ENCODE results near the gene CST2. TPM values are rescaled to one million over a fixed set of nuclear protein-coding genes. Genes with fewer than 3 reads are reported as not detected.

Gene CST2
- total RNA-seq = not detected

- Histone ChIP-seq H3K4me1 (no peaks in the 10 kb centered on the region), H3K36me3 (no peaks in the 10 kb centered on the region), H3K27ac (no peak within 1 kb of the TSS), H3K4me3 (no peak within 1 kb of the TSS), H3K27me3 (no peaks in the 10 kb centered on the region), H3K9me3 (no peaks in the 10 kb centered on the region)
- intact Hi-C loops (cut with DNase I; ENCODE audit: low total_unique reads) (no loop called here), in situ Hi-C loops (cut with MboI; ENCODE audit: low pct_ligation_motif_present in 1 of 4, low pct_unique_long_range_greater_than_20kb in 1 of 4, low sequenced_read_pairs in 3 of 4) (loop anchor here in 2 of 4 donors (25.0 kb wide), 1 partner anchor 89 kb away; no protein-coding TSS in a partner anchor)
- TF ChIP-seq POLR2AphosphoS5 (IDR thresholded peaks at IDR 0.05) = no peak
- no peak for TF ChIP-seq POLR2A (IDR thresholded peaks at IDR 0.05)
- TF ChIP-seq EP300 (IDR thresholded peaks at IDR 0.05; ENCODE audit: low read depth) = no peak
- no peak for TF ChIP-seq CTCF (IDR thresholded peaks at IDR 0.05)
- DNase-seq = no peak
- WGBS, 2 donors (ENCODE audit: low coverage in 1 of 2) = 53% methylated on average over 4 of the region's 4 CpGs; no CpG with 5 or more reads in 1 of the 2 donors
These were observed at the start of gene CST2 for GRCh38 chr20:23826541-23827021. Gene CST2, minus strand, starts transcription at chr20:23826729. Its CDS starts 69 bp downstream, at chr20:23826660.

- H3K4me3 ChIP-seq = no peak overlapping the region
- no peaks in the 10 kb centered on the region for H3K4me1 ChIP-seq
- no peaks in the 10 kb centered on the region for H3K36me3 ChIP-seq
- H3K27ac ChIP-seq = peak overlapping the region in 2 of 4 donors; percentile 6 to 46
- no peaks in the 10 kb centered on the region for H3K9me3 ChIP-seq
- TF ChIP-seq EP300 (IDR thresholded peaks at IDR 0.05; ENCODE audit: low read depth) = no peak
- TF ChIP-seq CTCF (IDR thresholded peaks at IDR 0.05) = no peak
- no peak for TF ChIP-seq POLR2AphosphoS5 (IDR thresholded peaks at IDR 0.05)
- no peak for TF ChIP-seq POLR2A (IDR thresholded peaks at IDR 0.05)
- 69% methylated on average over 6 of the region's 6 CpGs; no CpG with 5 or more reads in 1 of the 2 donors for WGBS, 2 donors (ENCODE audit: low coverage in 1 of 2)
- intact Hi-C loops (cut with DNase I; ENCODE audit: low total_unique reads) = no loop called here
- DNase-seq = no peak
- H3K27me3 ChIP-seq = no peaks in the 10 kb centered on the region
- in situ Hi-C loops (cut with MboI; ENCODE audit: low pct_ligation_motif_present in 1 of 4, low pct_unique_long_range_greater_than_20kb in 1 of 4, low sequenced_read_pairs in 3 of 4) = no loop called here
These were observed 49.2 kb upstream of the CST2 start for GRCh38 chr20:23875606-23876237.

- DNase-seq = no peak
- H3K9me3 ChIP-seq = no peaks in the 10 kb centered on the region
- 42 to 80% methylated on average over 1 to 5 of the region's 5 CpGs for WGBS, 2 donors (ENCODE audit: low coverage in 1 of 2)
- H3K4me1 ChIP-seq = no peaks in the 10 kb centered on the region
- in situ Hi-C loops (cut with MboI; ENCODE audit: low pct_ligation_motif_present in 1 of 4, low pct_unique_long_range_greater_than_20kb in 1 of 4, low sequenced_read_pairs in 3 of 4) (no loop called here), intact Hi-C loops (cut with DNase I; ENCODE audit: low total_unique reads) (no loop called here)
- no peak overlapping the region for H3K27ac ChIP-seq
- no peaks in the 10 kb centered on the region for H3K27me3 ChIP-seq
- no peaks in the 10 kb centered on the region for H3K36me3 ChIP-seq
- TF ChIP-seq POLR2AphosphoS5 (IDR thresholded peaks at IDR 0.05) = no peak
- TF ChIP-seq POLR2A (IDR thresholded peaks at IDR 0.05) = no peak
- TF ChIP-seq CTCF (IDR thresholded peaks at IDR 0.05) = no peak
- no peak for TF ChIP-seq EP300 (IDR thresholded peaks at IDR 0.05; ENCODE audit: low read depth)
- no peak overlapping the region for H3K4me3 ChIP-seq
These were observed 48.2 kb upstream of the CST2 start for GRCh38 chr20:23874747-23875146.

- Histone ChIP-seq H3K27me3 (no peaks in the 10 kb centered on the region), H3K4me1 (no peaks in the 10 kb centered on the region), H3K4me3 (no peak overlapping the region), H3K27ac (no peak overlapping the region), H3K9me3 (no peaks in the 10 kb centered on the region), H3K36me3 (no peaks in the 10 kb centered on the region)
- no peak for DNase-seq
- 45 to 56% methylated on average over 1 to 3 of the region's 3 CpGs for WGBS, 2 donors (ENCODE audit: low coverage in 1 of 2)
- no peak for TF ChIP-seq CTCF (IDR thresholded peaks at IDR 0.05)
- no peak for TF ChIP-seq POLR2A (IDR thresholded peaks at IDR 0.05)
- no peak for TF ChIP-seq POLR2AphosphoS5 (IDR thresholded peaks at IDR 0.05)
- no peak for TF ChIP-seq EP300 (IDR thresholded peaks at IDR 0.05; ENCODE audit: low read depth)
- intact Hi-C loops (cut with DNase I; ENCODE audit: low total_unique reads) (no loop called here), in situ Hi-C loops (cut with MboI; ENCODE audit: low pct_ligation_motif_present in 1 of 4, low pct_unique_long_range_greater_than_20kb in 1 of 4, low sequenced_read_pairs in 3 of 4) (no loop called here)
These were observed 47.0 kb upstream of the CST2 start for GRCh38 chr20:23873370-23874015.
